ENCODE data around the gene ATXN1. TPM values are rescaled to one million over a fixed set of nuclear protein-coding genes. Genes with fewer than 3 reads are reported as not detected.

Gene ATXN1
- total RNA-seq, 1 experiment from 2014 or later, result 5.6 TPM

DNA sequence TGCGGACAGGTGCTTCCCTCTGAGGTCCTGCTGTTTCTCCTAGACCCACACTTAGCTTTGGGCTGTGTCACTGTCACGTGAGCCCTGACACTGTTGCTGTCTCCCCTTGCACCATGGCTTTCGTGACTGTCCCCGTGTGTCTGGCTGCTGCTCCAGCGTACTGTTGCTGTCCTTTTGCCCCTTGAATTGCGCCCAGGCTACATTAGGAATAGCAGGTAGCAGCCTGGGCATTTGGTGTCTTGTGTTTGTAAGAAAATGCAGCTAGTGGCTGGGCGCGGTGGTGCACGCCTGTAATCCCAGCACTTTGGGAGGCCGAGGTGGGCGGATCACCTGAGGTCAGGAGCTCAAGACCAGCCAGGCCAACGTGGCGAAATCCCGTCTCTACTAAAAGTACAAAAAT is 476.8 kb downstream of the ATXN1 start:
- TF ChIP-seq, protein P1, sequence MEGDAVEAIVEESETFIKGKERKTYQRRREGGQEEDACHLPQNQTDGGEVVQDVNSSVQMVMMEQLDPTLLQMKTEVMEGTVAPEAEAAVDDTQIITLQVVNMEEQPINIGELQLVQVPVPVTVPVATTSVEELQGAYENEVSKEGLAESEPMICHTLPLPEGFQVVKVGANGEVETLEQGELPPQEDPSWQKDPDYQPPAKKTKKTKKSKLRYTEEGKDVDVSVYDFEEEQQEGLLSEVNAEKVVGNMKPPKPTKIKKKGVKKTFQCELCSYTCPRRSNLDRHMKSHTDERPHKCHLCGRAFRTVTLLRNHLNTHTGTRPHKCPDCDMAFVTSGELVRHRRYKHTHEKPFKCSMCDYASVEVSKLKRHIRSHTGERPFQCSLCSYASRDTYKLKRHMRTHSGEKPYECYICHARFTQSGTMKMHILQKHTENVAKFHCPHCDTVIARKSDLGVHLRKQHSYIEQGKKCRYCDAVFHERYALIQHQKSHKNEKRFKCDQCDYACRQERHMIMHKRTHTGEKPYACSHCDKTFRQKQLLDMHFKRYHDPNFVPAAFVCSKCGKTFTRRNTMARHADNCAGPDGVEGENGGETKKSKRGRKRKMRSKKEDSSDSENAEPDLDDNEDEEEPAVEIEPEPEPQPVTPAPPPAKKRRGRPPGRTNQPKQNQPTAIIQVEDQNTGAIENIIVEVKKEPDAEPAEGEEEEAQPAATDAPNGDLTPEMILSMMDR (conservative IDR thresholded peaks at IDR 0.05), result no peak; the same call in 2 of the 3 replicates
- H4K8ac ChIP-seq (replicated peaks; ENCODE audit: insufficient read length, low read depth, low read length), result no peak overlapping the region
- no peak overlapping the region for H3K4ac ChIP-seq (ENCODE audit: low read depth, low read length)
- no peak for DNase-seq
- no peak overlapping the region for H3K9ac ChIP-seq (ENCODE audit: extremely low read depth, insufficient read length, low read length)
- H3K27me3 ChIP-seq (ENCODE audit: insufficient read depth, low read length), result no peaks in the 10 kb centered on the region
- Mint-ChIP-seq H3K4me3 (no peak overlapping the region), H3K27me3 (ENCODE audit: low read depth) (no peaks in the 10 kb centered on the region; the same call in 1 of the 2 replicates), H3K36me3 (ENCODE audit: insufficient read depth in 1 of 3, low read depth in 3 of 3) (no peaks in the 10 kb centered on the region), H3K4me1 (peaks cover 2 to 11% of the 10 kb centered on the region in 2 experiments; a peak in 3 of 4 replicates), H3K9me3 (no peaks in the 10 kb centered on the region), H3K27ac (no peak overlapping the region; a peak in 1 of 7 replicates)
- H2BK5ac ChIP-seq (ENCODE audit: insufficient read length, low read length), result no peak overlapping the region
- no peak overlapping the region for H3K18ac ChIP-seq (ENCODE audit: insufficient read length, low read depth, low read length)
- H3K79me1 ChIP-seq (ENCODE audit: insufficient read depth, low read depth, low read length, poor library complexity, severe bottlenecking), result no peaks in the 10 kb centered on the region
- no peaks in the 10 kb centered on the region for H3K79me2 ChIP-seq (ENCODE audit: insufficient read depth, low read length)
- H3K4me1 ChIP-seq (ENCODE audit: insufficient read depth, low read length), result no peaks in the 10 kb centered on the region
- H3K4me2 ChIP-seq (ENCODE audit: insufficient read depth, insufficient read length, low read length), result no peak overlapping the region
- H3K23me2 ChIP-seq (ENCODE audit: insufficient read length, low read depth, low read length, poor library complexity, severe bottlenecking), result no peaks in the 10 kb centered on the region
- no peak overlapping the region for H3K56ac ChIP-seq (ENCODE audit: insufficient read length, low read depth, low read length)
- no peak overlapping the region for H3K23ac ChIP-seq (ENCODE audit: insufficient read length, low read depth, low read length)
- H3T11ph ChIP-seq (ENCODE audit: low read length), result no peak overlapping the region
- H2AK5ac ChIP-seq (ENCODE audit: insufficient read length, low read length), result no peak overlapping the region
- H2BK15ac ChIP-seq (ENCODE audit: low read depth, low read length), result no peak overlapping the region
- WGBS (ENCODE audit: extremely low coverage, insufficient read length, low lambda C conversion rate), result no CpG with 5 or more reads among the region's 14 CpGs
- H2BK120ac ChIP-seq (ENCODE audit: low read depth, low read length, poor library complexity, severe bottlenecking), result no peak overlapping the region
- H3K27ac ChIP-seq (ENCODE audit: insufficient read length, low read depth, low read length), result no peak overlapping the region
- no peak overlapping the region for H2BK20ac ChIP-seq (ENCODE audit: low read depth, low read length, poor library complexity, severe bottlenecking)
- H3K9me3 ChIP-seq (ENCODE audit: control insufficient read depth, low read depth, low read length), result no peaks in the 10 kb centered on the region
- H2AFZ ChIP-seq (ENCODE audit: low read length), result no peak overlapping the region
- no peak overlapping the region for H3K14ac ChIP-seq (ENCODE audit: insufficient read depth, low read length)
- H4K5ac ChIP-seq (ENCODE audit: insufficient read length, low read depth, low read length), result no peak overlapping the region
- H2BK12ac ChIP-seq (ENCODE audit: insufficient read length, low read depth, low read length), result no peak overlapping the region
- H4K91ac ChIP-seq (ENCODE audit: insufficient read length, low read depth, low read length), result no peak overlapping the region
- no peaks in the 10 kb centered on the region for H4K20me1 ChIP-seq (ENCODE audit: control insufficient read depth, insufficient read depth, insufficient read length)
